ENCODE measurements around the gene TMEM231. TPM values are rescaled to one million over a fixed set of nuclear protein-coding genes. Genes with fewer than 3 reads are reported as not detected.

Gene TMEM231
- total and polyA plus RNA-seq, 2 donors (not counting 3 experiments of a cell fraction or from before 2014, with no cell fraction given), result 10.0 to 35.8 TPM

DNA sequence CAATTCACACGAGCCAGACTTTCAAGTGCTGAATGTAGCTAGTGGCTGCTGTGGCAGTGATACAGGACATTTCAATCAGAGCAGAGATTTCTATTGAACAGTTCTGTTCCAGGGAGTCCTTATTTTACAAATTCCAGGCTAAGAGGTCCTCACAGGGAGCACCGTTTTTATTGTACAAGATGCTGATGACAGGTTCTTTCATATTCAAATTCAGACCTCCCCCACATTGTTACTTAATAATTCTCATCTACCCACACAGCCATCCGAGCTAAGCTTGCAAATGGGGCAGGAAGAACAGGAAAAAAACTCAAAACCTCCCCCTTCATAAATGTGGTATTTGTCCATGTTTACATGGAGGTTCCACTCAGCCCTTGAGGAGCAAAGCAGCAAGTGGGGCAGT, 19.9 kb upstream of the TMEM231 start:
- Histone ChIP-seq H3K4me3 (replicated peaks in 1 of 3; ENCODE audit: insufficient read depth in 1 of 3, low read depth in 1 of 3, low read length in 3 of 3) (no peak overlapping the region), H3K79me2 (ENCODE audit: control insufficient read depth, insufficient read depth, low read length) (no peaks in the 10 kb centered on the region), H4K20me1 (replicated peaks; ENCODE audit: control insufficient read depth, extremely low read depth, insufficient read depth, low read length) (no peaks in the 10 kb centered on the region), H3K9me1 (replicated peaks; ENCODE audit: control insufficient read depth, extremely low read depth, insufficient read depth, low read length) (no peaks in the 10 kb centered on the region), H3K36me3 (ENCODE audit: control insufficient read depth in 2 of 2, extremely low read depth in 1 of 2, insufficient read depth in 2 of 2, low read length in 2 of 2) (peaks cover 18 to 30% of the 10 kb centered on the region in 2 experiments), H3K27ac (ENCODE audit: insufficient read depth, low read depth, low read length) (no peak overlapping the region), H2AFZ (ENCODE audit: low read depth, low read length) (no peak overlapping the region), H3K9ac (replicated peaks; ENCODE audit: extremely low read depth, insufficient read depth, low read length) (no peak overlapping the region), H3K4me1 (ENCODE audit: control insufficient read depth, extremely low read depth, insufficient read depth, low read length) (no peaks in the 10 kb centered on the region), H3K4me2 (ENCODE audit: insufficient read depth, low read length) (no peak overlapping the region), H3K27me3 (ENCODE audit: control insufficient read depth in 2 of 2, insufficient read depth in 2 of 2, low read length in 2 of 2) (no peaks in the 10 kb centered on the region), H3K9me3 (replicated peaks; ENCODE audit: control insufficient read depth, insufficient read depth, low read length) (no peaks in the 10 kb centered on the region)
- CTCF ChIA-PET, result interaction anchor here (1.6 kb wide), 1 partner anchor 9 kb away, joined by 4 read pairs; the partner anchor contains the start of gene GABARAPL2
- dilution Hi-C loops (cut with MboI; ENCODE audit: extremely low pct_ligation_motif_present, low sequenced_read_pairs), result no loop called here
- POLR2A ChIA-PET, result no interaction called here
- intact Hi-C loops (cut with micrococcal nuclease), result no loop called here
- no peak for FAIRE-seq
- DNase-seq (ENCODE audit: low read depth, low spot score), result no peak
- TF ChIP-seq, protein P1, sequence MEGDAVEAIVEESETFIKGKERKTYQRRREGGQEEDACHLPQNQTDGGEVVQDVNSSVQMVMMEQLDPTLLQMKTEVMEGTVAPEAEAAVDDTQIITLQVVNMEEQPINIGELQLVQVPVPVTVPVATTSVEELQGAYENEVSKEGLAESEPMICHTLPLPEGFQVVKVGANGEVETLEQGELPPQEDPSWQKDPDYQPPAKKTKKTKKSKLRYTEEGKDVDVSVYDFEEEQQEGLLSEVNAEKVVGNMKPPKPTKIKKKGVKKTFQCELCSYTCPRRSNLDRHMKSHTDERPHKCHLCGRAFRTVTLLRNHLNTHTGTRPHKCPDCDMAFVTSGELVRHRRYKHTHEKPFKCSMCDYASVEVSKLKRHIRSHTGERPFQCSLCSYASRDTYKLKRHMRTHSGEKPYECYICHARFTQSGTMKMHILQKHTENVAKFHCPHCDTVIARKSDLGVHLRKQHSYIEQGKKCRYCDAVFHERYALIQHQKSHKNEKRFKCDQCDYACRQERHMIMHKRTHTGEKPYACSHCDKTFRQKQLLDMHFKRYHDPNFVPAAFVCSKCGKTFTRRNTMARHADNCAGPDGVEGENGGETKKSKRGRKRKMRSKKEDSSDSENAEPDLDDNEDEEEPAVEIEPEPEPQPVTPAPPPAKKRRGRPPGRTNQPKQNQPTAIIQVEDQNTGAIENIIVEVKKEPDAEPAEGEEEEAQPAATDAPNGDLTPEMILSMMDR (IDR thresholded peaks at IDR 0.05; ENCODE audit: extremely low read depth in 1 of 2, insufficient read depth in 1 of 2, low read depth in 1 of 2, low read length in 2 of 2), result no peak
- TF ChIP-seq FOS (IDR thresholded peaks at IDR 0.05; ENCODE audit: borderline replicate concordance, insufficient read depth, low read length) (no peak), POLR2A (IDR thresholded peaks at IDR 0.05; ENCODE audit: low read depth, low read length) (no peak), MYC (IDR thresholded peaks at IDR 0.05; ENCODE audit: low read depth, low read length) (no peak), GATA2 (IDR thresholded peaks at IDR 0.05; ENCODE audit: insufficient read depth, insufficient read length, low read depth, low read length) (no peak), EZH2 (IDR thresholded peaks at IDR 0.05; ENCODE audit: borderline replicate concordance, low read depth, low read length, severe bottlenecking) (no peak), POLR2AphosphoS5 (IDR thresholded peaks at IDR 0.05; ENCODE audit: insufficient read depth, low read depth, low read length) (no peak), JUN (IDR thresholded peaks at IDR 0.05; ENCODE audit: borderline replicate concordance, insufficient read depth, insufficient read length, low read depth) (no peak)
- TF ChIP-seq, protein P2, sequence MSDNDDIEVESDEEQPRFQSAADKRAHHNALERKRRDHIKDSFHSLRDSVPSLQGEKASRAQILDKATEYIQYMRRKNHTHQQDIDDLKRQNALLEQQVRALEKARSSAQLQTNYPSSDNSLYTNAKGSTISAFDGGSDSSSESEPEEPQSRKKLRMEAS (IDR thresholded peaks at IDR 0.05; ENCODE audit: insufficient read depth, insufficient read length), result no peak
- no TSS peak for BruUV-seq (replicated peaks)
